HG02588 (cell line): Measurements from ENCODE around the gene TUBA3D.
"Not testable (repeated sequence)": the region's sequence is repeated elsewhere in the genome, so short reads cannot be mapped to it uniquely, and the experiment has no call there.

Experiments
- ATAC-seq: cut with Tn5 transposase; IDR thresholded peaks from one replicate; pipeline ENCODE4 v1.9.1; 2021; ENCODE audit warnings: mild to moderate bottlenecking, moderate library complexity; ENCODE audit not compliant: unreplicated experiment

TUBA3D gene

GRCh38 chr2:131511969-131512870 is 36.3 kb downstream of the TUBA3D start:
- ATAC-seq: not testable (repeated sequence)

DNA sequence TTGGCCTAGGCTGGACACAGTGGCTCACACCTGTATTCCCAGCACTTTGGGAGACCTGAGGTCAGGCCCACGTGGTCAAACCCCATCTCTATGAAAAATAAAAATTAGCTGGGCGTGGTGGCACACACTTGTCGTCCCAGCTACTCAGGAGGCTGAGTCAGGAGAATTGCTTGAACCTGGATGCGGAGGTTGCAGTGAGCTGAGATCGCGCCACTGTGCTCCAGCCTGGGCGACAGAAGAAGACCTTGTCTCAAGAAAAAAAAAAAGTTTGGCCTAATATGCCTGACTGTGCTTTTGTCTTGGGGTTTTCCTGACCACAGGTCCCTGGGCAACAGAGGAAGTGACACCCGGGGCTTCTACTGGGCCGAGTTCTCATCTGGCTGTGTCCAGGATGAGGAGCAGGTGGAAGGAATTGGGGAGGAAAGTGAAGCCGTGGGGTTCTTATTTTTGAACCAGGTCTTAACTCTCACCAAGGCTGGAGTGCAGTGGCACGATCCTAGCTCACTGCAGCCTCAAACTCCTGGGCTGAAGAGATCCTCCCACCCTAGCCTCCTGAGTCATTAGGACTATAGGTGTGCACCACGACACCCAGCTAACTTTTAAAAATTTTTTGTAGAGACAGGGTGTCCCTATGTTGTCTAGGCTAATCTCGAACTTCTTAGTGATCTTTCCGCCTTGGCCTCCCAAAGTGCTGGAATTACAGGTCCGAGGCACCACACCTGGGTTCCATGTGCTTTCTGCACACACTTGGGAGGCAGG is 38.7 kb downstream of the TUBA3D start:
- peak; percentile 80 for ATAC-seq

- not testable (repeated sequence) for ATAC-seq
Observed at GRCh38 chr2:131515235-131515634, 39.3 kb downstream of the TUBA3D start.

- ATAC-seq: no peak
Observed at GRCh38 chr2:131516011-131516410, 40.1 kb downstream of the TUBA3D start.

- ATAC-seq: not testable (repeated sequence)
Observed at GRCh38 chr2:131516621-131517020, 40.7 kb downstream of the TUBA3D start.

DNA sequence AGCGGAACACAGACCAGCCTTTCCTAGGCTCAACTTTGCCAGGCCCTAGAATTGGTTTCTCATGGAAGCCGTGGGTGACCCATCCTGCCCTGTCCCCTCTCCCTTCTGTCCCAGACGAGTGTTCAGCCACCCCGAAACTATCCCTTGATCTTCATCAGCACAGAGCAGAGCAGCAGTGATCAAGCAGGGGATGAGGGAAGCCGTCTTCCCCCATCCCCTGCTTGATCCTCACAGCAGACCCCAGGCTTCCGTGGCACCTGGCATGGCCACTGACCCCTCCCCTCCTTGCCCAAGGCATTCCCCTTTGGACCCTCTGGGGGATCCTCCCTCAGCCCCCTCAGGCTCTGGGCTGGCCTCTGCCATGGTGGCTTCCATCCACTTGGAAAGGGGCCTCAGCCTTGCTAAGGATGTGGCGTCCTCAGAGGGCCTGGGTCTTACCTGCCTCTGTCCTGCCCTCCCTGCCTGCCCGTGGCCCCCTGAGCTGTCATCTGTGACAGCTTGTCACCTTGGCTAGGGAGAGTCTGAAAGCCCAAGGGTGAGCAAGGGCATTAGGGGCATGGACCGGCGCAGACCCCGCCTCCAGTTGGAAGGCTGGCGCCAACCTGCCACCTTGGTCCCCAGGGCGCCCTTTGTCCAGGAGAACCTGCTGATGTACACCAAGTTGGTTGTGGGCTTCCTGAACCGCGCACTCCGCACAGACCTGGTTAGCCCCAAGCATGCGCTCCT is 41.4 kb downstream of the TUBA3D start:
- no peak for ATAC-seq

DNA sequence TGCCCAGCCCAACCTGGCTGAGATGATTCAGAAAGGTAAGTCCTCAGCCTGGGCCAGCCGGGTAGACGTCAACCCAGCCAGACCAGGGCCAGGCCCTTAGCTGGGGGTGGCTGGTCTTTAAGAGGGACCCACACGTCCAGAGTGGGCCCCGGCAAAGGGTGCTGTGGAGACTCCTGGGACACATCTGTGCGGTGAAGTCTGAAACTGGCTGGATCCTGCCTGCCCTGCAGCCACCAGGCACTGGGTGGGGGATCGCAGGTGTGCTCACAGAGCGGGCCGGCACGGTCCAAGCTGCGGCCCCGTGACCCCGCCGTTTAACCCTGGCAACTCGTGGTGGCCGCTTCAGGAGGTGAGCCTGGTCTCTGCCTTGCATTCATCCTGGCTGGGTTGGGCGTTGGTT is 41.9 kb downstream of the TUBA3D start:
- ATAC-seq: not testable (repeated sequence)

- ATAC-seq: not testable (repeated sequence)
Observed at GRCh38 chr2:131518531-131518930, 42.6 kb downstream of the TUBA3D start.

- ATAC-seq: no peak
Observed at GRCh38 chr2:131519466-131519865, 43.5 kb downstream of the TUBA3D start.

DNA sequence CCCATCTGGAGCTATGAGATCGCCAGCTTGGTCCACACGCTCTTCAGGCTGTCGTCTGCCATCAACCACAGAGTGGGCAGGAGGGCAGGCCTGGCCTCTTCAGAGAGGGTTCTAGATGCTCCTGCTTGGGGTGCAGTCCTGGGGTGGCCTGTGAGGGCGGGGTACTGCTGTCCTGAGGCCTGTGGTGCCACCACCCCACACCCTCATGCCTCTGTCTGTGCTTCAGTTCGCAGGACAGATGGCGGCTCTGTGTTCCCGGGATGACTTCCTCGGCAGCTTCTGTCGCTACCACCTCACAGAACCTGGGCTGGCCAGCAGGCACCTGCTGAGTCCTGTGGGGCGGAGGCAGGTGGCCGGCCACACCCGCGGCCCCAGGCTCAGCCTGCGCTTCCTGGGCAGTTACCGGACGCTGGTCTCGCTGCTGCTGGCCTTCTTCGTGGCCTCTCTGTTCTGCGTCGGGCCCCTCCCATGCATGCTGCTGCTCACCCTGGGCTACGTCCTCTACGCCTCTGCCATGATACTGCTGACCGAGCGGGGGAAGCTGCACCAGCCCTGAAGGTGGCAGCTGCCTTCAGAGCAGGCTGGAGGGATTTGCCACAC is 44.1 kb downstream of the TUBA3D start:
- ATAC-seq: not testable (repeated sequence)

- ATAC-seq: no peak
Observed at GRCh38 chr2:131520526-131520925, 44.6 kb downstream of the TUBA3D start.

DNA sequence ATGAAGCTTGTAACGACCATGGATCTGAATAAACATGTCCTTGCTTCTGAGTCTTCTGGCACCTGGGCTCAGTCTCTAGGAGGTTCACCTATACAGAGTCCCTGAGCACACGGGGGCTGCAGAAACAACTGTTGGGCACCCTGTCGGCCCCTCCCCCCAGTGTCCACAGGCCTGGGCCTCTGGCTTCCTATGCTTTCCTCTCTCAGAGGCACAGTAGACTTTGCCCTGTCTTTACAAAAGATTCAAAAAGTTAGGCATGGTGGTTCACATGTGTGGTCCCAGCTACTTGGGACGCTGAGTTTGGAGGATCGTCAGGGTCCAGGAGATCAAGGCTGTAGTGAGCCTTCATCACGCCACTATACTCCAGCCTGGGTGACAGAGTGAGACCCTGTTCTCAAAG is 45.6 kb downstream of the TUBA3D start:
- not testable (repeated sequence) for ATAC-seq

DNA sequence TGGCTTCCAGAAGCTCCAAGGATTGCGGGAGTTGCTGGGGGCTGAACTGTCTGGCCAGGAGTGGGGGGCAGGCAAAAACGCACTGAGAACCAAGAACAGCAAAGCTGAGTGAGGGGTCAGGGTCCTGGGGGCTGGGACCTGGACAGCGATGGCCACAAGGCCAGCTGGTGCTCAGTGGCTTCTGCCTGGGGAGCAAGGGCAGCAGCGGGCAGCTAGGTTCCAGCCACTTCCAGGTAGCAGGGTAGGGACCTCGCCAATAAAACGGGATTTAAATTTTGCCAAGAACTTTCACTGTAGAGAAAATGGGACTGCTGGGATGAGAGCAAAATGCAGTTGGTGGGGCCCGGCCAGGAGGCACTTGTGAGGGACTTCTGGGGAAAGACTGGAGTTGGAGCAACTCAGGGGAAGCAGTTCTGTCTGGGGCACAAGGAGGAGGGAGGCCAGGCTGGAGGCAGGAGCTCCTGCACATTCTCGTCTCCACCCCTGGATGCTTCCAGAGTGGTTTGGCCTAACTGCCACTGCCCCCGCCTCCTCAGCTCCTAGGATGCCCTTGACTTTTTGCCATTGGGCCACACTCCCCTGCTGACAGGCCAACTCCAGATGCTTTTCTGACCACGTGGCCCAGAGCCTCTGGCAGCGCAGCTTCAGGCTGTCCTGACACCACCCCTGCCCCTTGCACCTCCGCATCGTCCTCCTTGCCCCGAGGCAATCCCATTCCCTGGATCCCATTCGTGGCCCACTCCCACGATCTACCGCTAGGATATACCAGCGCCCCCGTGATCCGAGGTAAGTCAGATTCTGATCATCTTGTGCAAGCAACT is 46.3 kb downstream of the TUBA3D start:
- no peak for ATAC-seq

GRCh38 chr2:131525256-131525655 is 49.3 kb downstream of the TUBA3D start:
- not testable (repeated sequence) for ATAC-seq

DNA sequence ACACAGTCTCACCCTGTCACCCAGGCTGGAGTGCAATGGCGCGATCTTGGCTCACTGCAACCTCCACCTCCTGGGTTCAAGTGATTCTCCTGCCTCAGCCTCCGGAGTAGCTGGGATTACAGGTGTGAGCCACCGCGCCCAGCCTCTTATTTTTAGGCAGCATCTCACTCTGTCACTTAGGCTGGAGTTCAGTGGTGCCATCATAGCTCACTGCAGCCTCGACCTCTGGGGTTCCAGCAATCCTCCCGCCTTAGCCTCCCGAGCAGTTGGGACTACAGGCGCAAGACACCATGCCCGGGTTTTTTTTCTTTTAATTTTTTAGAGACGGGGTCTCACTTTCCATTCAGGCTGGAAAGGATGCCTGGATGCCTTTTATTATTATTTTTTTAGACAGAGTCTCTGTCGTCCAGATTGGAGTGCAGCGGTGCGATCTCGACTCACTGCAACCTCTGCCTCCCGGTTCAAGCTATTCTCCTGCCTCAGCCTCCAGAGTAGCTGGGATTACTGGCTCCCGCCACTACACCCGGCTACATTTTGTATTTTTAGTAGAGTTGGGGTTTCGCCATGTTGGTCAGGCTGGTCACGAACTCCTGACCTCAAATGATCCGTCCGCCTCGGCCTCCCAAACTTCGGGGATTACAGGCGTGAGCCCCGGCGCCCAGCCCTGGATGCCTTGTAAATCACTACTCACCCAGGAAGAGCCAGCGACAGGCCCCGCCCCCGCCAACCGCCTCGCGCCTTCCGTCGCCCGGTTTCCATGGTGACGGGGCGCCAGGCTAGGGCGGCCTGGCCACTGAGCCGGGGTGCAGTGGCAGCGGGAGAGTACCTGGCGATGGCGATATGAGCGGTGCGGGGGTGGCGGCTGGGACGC is 51.4 kb downstream of the TUBA3D start, which contains the start of gene CCDC74A:
Gene CCDC74A, plus strand, starts transcription at position 758 of the 871 bp plus-strand sequence. Its CDS starts 83 bp downstream, at position 841.
- peak; percentile 93 for ATAC-seq

DNA sequence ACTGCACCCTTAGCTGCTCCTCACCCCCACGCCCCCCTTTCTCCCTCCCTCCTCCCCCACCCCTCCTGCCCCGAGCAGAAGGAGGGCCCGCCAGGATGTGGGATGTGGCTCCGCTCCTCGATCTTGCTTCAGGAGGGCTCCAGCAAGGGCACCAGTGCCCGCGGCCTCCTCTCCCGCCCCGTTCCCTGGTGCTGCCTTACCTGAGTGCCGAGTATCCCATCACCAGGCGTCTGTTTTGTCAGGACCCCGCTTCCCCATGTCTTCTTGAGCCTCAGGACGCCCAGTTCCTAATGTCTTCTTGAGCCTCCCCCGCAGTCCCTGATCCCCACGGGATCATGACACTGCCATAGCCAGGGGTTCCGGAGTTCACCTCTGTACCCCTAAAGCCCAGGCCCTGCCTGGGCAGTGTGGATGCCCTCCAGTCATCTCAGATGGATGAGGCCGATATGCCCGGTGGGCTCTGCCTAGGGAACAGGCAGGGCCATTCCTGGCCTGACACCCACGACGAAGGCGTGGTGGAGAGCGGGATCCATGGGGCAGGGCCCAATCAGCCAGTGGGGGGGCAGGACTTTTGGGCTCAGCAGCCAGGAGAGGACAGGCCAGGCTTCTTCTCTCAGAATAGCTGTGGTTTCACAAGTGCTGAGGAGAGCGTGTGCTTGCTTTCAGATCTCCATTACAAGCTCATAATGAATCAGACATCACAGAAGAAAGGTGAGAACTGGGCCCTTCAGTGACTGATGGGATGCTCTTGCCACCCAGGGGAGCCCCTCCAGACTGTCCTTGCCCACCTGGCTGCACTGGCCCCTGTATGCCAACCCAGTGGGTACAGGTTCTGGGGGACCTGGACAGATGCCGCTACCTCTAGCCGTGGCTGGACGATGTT is 53.3 kb downstream of the TUBA3D start:
- ATAC-seq: peak; percentile 55

DNA sequence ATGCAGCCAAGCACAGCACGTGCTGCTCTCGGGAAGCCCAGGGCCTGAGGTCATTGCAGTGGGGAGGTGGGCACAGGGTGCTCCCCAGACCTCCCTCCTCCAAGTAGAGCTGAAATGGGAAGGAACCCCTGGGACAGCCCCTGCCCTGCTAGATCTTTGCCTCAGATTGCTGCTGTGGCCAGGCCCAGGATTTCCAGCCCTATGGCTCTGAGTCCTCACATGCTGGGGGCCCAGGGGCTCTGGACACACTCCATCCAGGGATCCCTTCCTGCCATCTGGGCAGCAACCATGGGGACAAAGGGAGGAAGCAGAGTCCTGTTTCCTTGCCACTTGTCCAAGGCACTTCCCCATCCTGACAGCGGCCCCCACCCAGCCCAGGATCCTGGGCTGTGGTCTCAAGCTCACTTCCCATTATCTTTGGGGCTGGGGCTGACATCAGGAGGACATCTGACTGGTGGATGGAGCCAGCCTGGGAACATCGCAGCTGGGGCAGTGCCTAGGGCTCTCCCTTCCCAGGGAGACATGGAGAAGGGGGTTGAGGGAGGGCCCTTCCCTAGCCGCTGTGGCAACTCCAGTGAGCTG is 54.0 kb downstream of the TUBA3D start:
- ATAC-seq: not testable (repeated sequence)
